OCI-LY1 (cell line): Measurements from ENCODE around the gene ADAP2.
A peak's percentile ranks its signal among the peaks of the same experiment; 100 is the strongest.

ENCODE experiments used
- H2AFZ ChIP-seq: fragments of 200-600 bp; sonication (generic), shearing (Covaris generic); 2 replicates; pipeline ENCODE4 v1.6.0; 2014; ENCODE audit warnings: antibody characterized with exemption, mild to moderate bottlenecking, low read length
- H3F3A ChIP-seq: fragments of 200-600 bp; sonication (generic), shearing (Covaris generic); 2 replicates; pipeline ENCODE4 v1.6.0; 2014; ENCODE audit warnings: mild to moderate bottlenecking, antibody characterized with exemption, low read length, moderate library complexity; ENCODE audit not compliant: insufficient read depth
- H3K27ac ChIP-seq: fragments of 200-600 bp; sonication (generic); 2 replicates; pipeline ENCODE4 v1.5.1; 2014; ENCODE audit warnings: low read length, mixed run types, mild to moderate bottlenecking, low read depth; ENCODE audit not compliant: poor library complexity, severe bottlenecking
- H3K27me3 ChIP-seq: fragments of 200-600 bp; sonication (generic); 2 replicates; pipeline ENCODE4 v1.6.0; 2014; ENCODE audit warnings: antibody characterized with exemption, mild to moderate bottlenecking, low read length, moderate library complexity; ENCODE audit not compliant: insufficient read depth
- H3K36me3 ChIP-seq: fragments of 200-600 bp; sonication (generic); 2 replicates; pipeline ENCODE4 v1.6.1; 2014; ENCODE audit warnings: mild to moderate bottlenecking, antibody characterized with exemption, low read length, moderate library complexity, mixed read lengths; ENCODE audit not compliant: insufficient read depth
- H3K4me1 ChIP-seq: fragments of 200-600 bp; sonication (generic); 2 replicates; pipeline ENCODE4 v1.5.1; 2014; ENCODE audit warnings: mild to moderate bottlenecking, low read length, moderate library complexity; ENCODE audit not compliant: insufficient read depth, severe bottlenecking
- H3K4me2 ChIP-seq: fragments of 200-600 bp; sonication (generic), shearing (Covaris generic); 2 replicates; pipeline ENCODE4 v1.6.1; 2014; ENCODE audit warnings: low read length
- H3K4me3 ChIP-seq: fragments of 200-600 bp; sonication (generic); 2 replicates; pipeline ENCODE4 v1.5.1; 2014; ENCODE audit warnings: low read length, low read depth, mild to moderate bottlenecking, mixed read lengths; ENCODE audit not compliant: poor library complexity, severe bottlenecking
- H3K79me2 ChIP-seq: fragments of 200-600 bp; shearing (Covaris generic); 2 replicates; pipeline ENCODE4 v1.6.1; 2016; ENCODE audit warnings: mixed run types, low read length, mixed read lengths; ENCODE audit not compliant: insufficient read depth
- H3K9ac ChIP-seq: fragments of 200-600 bp; sonication (generic), shearing (Covaris generic); 2 replicates; pipeline ENCODE4 v1.6.1; 2014; ENCODE audit warnings: mild to moderate bottlenecking, low read length, mixed read lengths
- H3K9me2 ChIP-seq: fragments of 200-600 bp; sonication (generic), shearing (Covaris generic); 2 replicates; pipeline ENCODE4 v1.6.1; 2014; ENCODE audit warnings: low read depth, mild to moderate bottlenecking, low read length, mixed read lengths
- H3K9me3 ChIP-seq: fragments of 200-600 bp; shearing (Covaris generic); 2 replicates; pipeline ENCODE4 v1.6.1; 2014; ENCODE audit warnings: low read length, mixed read lengths
- H4K20me1 ChIP-seq: fragments of 200-600 bp; sonication (generic), shearing (Covaris generic); 2 replicates; pipeline ENCODE4 v1.6.0; 2016; ENCODE audit warnings: mild to moderate bottlenecking, low read length; ENCODE audit not compliant: insufficient read depth
- CTCF ChIP-seq: fragments of 200-600 bp; sonication (generic), shearing (Covaris generic); IDR thresholded peaks from 2 replicates; pipeline ENCODE4 v1.5.1; 2017; ENCODE audit warnings: mild to moderate bottlenecking, antibody characterized with exemption, low read length, moderate library complexity, mixed read lengths
- EZH2 ChIP-seq: fragments of 200-600 bp; sonication (generic), shearing (Covaris generic); IDR thresholded peaks from 2 replicates; pipeline ENCODE4 v1.8.0; 2017; ENCODE audit warnings: borderline replicate concordance, mixed run types, mild to moderate bottlenecking, antibody characterized with exemption, low read length, moderate library complexity, mixed read lengths

The ADAP2 gene

GRCh38 chr17:30952638-30953393, 31.1 kb downstream of the ADAP2 start:
- Histone ChIP-seq H3K27me3 (no peaks in the 10 kb centered on the region), H3K27ac (peak overlapping the region; percentile 79), H3K4me1 (peaks cover 63% of the 10 kb centered on the region), H3F3A (no peaks in the 10 kb centered on the region), H2AFZ (no peak overlapping the region), H3K4me3 (no peak overlapping the region), H4K20me1 (no peaks in the 10 kb centered on the region), H3K79me2 (no peaks in the 10 kb centered on the region), H3K9me2 (no peaks in the 10 kb centered on the region), H3K9ac (no peak overlapping the region; the same call in 1 of the 2 replicates), H3K36me3 (no peaks in the 10 kb centered on the region), H3K4me2 (peak overlapping the region; percentile 35; the same call in 1 of the 2 replicates), H3K9me3 (no peaks in the 10 kb centered on the region)
- no peak for TF ChIP-seq CTCF
- no peak for TF ChIP-seq EZH2

GRCh38 chr17:30954046-30954830, 32.5 kb downstream of the ADAP2 start:
- Histone ChIP-seq H2AFZ (no peak overlapping the region), H4K20me1 (no peaks in the 10 kb centered on the region), H3K4me1 (peaks cover 77% of the 10 kb centered on the region), H3K36me3 (0 out of 2 replicates have a peak, but pooled peaks cover 4% of the 10 kb centered on the region), H3F3A (no peaks in the 10 kb centered on the region), H3K9ac (no peak overlapping the region; the same call in 1 of the 2 replicates), H3K9me3 (no peaks in the 10 kb centered on the region), H3K27me3 (no peaks in the 10 kb centered on the region), H3K4me2 (peak overlapping the region; percentile 17; the same call in 1 of the 2 replicates), H3K27ac (peak overlapping the region; percentile 79), H3K4me3 (no peak overlapping the region), H3K9me2 (no peaks in the 10 kb centered on the region), H3K79me2 (no peaks in the 10 kb centered on the region)
- no peak for TF ChIP-seq EZH2
- no peak for TF ChIP-seq CTCF

GRCh38 chr17:30956764-30957374, 35.1 kb downstream of the ADAP2 start:
- Histone ChIP-seq H3K4me3 (no peak overlapping the region), H3K9ac (peak overlapping the region; percentile 46; the same call in 1 of the 2 replicates), H3K27me3 (no peaks in the 10 kb centered on the region), H3K36me3 (0 out of 2 replicates have a peak, but pooled peaks cover 4% of the 10 kb centered on the region), H3K9me2 (no peaks in the 10 kb centered on the region), H3K27ac (peak overlapping the region; percentile 96), H3K4me1 (peaks cover 90% of the 10 kb centered on the region), H2AFZ (peak overlapping the region; percentile 91), H3K9me3 (no peaks in the 10 kb centered on the region), H4K20me1 (no peaks in the 10 kb centered on the region), H3K4me2 (peak overlapping the region; percentile 35; the same call in 1 of the 2 replicates), H3K79me2 (no peaks in the 10 kb centered on the region), H3F3A (no peaks in the 10 kb centered on the region)
- TF ChIP-seq CTCF (no peak), EZH2 (no peak)
